Stimulated activated CD4-positive, alpha-beta T cell treated with anti-CD3 and anti-CD28 coated beads, Interleukin-2, amount 100 ng/mL, for 48 hours (primary cell): Measurements from ENCODE around the gene SLC16A10.
"Not testable (repeated sequence)": the region's sequence is repeated elsewhere in the genome, so short reads cannot be mapped to it uniquely, and the experiment has no call there.

ENCODE experiments used
- DNase-seq, 2 donors: peaks; one replicate each; pipeline ENCODE4 v3.0.0-alpha.2; 2020

Gene SLC16A10

DNA sequence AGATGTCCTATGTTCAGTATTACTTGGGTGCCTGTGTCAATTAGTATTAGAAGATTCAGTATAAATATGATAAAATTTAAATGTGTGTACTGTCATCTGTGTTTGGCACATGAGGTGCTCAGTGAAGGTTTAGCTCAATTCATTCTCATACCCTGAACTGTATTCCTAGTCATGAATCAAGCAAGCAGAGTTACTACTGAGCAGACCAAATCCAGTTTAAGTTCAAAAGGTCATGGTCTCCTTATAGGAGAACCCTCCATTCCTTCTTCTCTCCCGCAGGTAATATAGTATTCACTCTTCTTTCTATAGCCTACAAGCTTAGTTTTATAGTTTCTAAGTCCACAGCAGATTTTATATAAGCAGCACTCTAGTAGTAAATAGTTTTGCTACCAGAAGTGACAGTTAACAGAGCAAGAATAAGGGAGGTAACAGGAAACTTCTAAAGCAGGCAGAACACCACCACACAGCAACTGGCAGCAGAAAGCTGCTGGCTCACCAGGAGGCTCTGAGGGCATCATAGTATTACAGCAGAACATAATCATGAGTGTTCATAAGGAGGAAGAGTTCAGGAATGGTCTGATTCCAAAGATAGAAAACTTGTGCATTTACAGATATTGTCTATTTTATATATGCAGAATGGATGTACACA is 133.2 kb downstream of the SLC16A10 start:
- no peak for DNase-seq

GRCh38 chr6:111221804-111222203 is 134.5 kb downstream of the SLC16A10 start:
- no peak for DNase-seq

- DNase-seq = no peak
Measured at GRCh38 chr6:111222341-111222740, 135.0 kb downstream of the SLC16A10 start.

DNA sequence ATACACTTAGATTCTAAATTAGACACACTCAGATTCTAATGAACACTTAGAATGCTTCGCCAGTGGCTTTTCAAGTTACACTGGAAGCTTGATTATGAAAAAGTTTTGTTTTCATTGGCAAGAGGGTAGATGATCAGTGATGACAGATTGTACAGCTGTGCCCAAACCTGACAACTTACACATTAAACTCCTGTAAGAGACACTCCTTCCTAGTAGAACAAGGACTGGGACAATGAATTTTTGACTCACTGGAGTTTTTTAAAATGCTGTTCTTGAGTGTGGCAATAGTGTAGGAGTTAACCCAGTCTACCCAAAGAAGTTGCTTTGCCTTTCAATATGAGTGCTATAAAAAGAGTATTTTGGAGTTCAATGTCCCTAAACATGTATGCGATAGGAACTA is 140.8 kb downstream of the SLC16A10 start:
- no peak for DNase-seq

GRCh38 chr6:111230351-111231089 is 143.2 kb downstream of the SLC16A10 start:
- DNase-seq = no peak

DNA sequence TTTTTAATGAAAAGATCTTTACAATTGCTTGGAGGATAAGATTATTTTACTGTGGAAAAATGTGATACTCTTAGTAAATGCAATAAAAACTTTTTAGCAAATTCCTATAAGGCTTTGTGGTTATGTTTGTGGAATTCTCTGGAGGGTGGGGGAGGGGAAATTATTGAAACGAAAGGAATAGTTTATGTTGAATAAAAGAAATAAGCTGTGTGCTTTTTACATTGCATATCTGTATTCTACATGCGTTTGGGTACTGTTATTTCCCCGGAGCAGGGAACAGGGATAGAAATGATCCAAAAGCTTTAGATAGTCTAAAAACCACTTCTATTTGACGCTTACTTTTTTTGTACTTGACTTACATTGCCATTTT is 143.8 kb downstream of the SLC16A10 start:
- DNase-seq = no peak

DNA sequence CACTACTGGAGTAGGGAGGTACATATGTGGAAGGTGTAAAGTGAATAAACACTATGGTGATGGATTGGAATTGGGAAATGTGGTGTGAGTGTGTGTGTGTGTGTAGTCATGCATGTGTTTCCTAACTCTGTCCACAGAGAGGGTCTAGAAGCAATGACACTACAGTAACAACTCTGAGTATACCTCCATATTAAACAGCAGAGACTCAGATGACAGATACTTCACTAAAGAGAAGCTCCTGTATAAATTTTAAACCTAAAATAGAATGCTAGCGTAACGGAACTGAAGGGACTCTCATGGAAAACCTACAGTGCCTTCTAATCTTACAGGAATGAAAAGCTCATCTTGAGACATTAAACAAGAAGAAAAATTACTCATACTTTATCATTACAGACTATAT is 150.5 kb downstream of the SLC16A10 start:
- DNase-seq = no peak

DNA sequence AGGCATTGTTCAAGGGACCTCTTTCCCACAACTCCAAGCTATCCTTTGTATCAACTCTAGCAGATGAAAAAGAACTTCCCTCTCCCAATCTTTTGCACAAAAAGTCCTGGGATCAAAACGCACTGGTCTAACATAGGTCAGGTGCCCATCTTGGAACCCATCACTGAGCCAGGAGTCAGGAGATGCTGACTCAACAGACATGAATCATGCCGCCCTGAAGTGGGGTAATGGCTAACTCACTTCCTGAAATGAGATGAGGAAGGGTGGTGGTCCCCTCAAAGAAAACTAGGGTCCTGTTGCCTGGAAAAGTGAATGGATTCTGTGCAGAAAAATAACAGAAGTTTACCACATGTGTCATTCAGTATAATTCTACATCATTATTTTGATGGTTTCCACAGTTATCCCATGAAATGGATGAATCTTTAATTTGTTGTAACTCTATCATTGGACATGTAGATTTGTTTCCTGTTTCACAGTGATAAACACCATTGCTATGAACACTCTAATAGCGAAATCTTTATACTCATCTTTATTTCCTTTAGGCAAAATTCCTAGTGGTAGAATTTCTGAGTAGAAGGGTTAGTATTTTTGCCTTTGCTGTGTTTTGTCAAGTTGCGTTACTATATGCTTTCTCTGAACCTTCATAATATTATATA is 151.3 kb downstream of the SLC16A10 start:
- DNase-seq = no peak

GRCh38 chr6:111239461-111239860 is 152.2 kb downstream of the SLC16A10 start:
- no peak for DNase-seq

GRCh38 chr6:111242452-111242851 is 155.1 kb downstream of the SLC16A10 start:
- no peak for DNase-seq

DNA sequence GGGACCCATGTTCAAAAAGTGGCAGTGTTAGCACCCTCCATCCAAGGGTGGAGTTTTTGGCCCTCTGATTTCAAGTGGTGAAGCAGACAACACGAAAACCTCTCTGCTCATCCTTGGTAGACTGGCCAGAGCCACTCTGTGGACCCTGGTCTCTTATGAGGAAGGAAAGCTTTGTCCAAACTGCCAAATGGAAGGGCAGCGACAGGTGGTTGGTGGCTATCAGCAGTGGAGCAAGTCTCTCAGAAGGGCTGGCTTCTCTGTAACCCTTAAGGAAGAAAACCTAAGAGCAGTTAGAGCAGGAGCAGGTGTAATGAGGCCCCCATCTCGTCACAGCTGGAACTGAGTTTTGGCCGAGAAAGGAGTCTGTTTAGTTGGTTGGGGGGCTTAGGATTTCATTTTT is 155.8 kb downstream of the SLC16A10 start:
- DNase-seq = no peak

DNA sequence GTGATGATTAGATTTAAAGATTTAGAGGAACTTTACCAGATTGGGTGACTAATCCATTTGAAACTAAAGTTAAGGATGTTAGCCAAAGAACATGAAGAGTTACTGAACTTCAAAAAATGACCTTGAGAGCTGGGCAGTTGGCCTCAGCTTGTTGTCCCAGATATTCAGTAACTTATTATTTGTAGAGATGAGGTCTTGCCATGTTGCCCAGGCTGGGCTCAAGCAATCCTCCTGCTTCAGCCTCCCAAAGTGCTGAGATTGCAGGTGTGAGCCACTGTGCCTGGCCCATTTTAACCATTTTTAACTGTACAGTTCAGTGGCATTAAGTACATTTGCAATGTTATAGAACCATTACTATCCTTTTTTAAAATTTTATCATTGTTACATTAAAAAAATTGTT is 161.5 kb downstream of the SLC16A10 start:
- DNase-seq = no peak

DNA sequence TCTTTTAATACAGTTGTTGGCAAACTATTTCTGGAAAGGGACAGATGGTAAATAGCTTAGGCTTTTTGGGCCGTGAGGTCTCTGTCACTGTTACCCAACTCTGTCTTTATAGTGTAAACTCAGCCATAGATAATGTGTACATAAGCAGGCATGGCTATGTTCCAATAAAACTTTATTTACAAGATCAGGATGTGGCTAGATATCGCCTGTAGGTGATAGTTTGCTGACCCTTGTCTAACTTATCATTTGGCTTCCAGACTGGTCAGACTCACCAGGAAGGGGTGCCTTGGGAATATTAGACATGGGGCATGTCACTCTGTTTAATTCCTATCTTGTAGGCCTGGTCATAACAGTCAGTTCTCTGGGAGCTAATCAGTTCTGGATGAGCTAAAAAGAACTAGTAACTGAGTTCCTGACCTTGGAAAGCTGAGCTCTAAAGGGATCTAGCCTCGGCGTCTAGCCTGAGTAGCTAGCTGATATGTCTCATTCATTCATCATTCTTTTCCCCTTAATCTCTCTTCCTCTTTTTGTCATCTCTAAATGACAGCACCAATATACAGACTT is 163.6 kb downstream of the SLC16A10 start:
- DNase-seq = no peak

- no peak for DNase-seq
Measured at GRCh38 chr6:111252726-111253125, 165.4 kb downstream of the SLC16A10 start.

GRCh38 chr6:111254004-111254778 is 166.9 kb downstream of the SLC16A10 start:
- no peak for DNase-seq

DNA sequence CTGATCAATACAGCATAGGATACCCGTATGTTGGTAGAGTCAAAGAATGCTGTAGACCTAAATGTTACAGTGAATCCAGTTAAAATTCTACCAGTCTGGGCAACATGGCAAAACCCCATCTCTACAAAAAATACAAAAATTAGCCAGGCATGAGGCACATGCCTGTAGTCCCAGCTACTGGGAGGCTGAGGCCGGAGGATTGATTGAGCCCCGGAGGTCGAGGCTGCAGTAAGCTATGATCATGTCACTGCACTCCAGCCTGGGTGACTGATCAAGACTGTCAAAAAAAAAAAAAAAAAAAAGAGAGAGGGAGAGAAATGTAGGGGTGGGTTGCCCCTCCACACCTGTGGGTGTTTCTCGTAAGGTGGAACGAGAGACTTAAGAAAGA is 167.5 kb downstream of the SLC16A10 start:
- no peak for DNase-seq

- not testable (repeated sequence) for DNase-seq
Measured at GRCh38 chr6:111255838-111256237, 168.5 kb downstream of the SLC16A10 start.

GRCh38 chr6:111256646-111257045 is 169.3 kb downstream of the SLC16A10 start:
- no peak for DNase-seq

DNA sequence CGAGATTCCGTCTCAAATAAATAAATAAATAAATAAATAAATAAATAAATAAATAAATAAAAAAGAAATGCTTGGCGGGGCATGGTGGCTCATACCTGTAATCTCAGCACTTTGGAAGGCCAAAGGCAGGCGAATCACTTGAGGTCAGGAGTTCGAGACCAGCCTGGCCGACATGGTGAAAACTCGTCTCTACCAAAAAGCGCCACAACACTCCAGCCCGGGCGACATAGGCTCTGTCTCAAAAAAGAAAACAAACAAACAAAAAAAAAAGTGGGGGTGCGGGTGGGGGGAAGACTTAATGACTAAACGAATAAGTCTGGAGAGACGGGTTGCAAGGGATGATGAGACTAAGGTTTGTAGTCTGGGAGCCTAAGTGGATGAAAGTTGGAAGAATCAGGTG is 170.7 kb downstream of the SLC16A10 start:
- no peak for DNase-seq

DNA sequence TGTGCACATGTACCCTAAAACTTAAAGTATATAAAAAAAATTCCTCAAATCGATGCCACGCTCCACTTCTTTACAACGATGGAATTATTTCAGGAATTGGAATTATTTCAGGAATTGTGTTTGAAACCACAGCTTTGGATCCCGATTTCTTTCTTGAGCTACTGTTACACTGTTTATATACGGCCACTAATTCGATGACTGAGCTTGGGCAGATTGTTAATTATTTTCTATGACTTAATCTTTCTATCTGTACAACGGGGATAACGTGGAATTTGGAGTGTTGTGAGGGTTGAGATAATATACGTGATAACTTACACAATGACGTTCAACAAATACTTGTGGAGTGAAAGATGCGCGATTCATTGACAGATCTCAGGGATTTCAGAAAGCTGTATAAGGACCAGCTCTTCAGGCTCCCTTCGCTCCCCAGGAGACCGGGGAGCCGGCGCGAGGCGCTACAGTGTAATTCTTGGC is 171.3 kb downstream of the SLC16A10 start:
- no peak for DNase-seq

DNA sequence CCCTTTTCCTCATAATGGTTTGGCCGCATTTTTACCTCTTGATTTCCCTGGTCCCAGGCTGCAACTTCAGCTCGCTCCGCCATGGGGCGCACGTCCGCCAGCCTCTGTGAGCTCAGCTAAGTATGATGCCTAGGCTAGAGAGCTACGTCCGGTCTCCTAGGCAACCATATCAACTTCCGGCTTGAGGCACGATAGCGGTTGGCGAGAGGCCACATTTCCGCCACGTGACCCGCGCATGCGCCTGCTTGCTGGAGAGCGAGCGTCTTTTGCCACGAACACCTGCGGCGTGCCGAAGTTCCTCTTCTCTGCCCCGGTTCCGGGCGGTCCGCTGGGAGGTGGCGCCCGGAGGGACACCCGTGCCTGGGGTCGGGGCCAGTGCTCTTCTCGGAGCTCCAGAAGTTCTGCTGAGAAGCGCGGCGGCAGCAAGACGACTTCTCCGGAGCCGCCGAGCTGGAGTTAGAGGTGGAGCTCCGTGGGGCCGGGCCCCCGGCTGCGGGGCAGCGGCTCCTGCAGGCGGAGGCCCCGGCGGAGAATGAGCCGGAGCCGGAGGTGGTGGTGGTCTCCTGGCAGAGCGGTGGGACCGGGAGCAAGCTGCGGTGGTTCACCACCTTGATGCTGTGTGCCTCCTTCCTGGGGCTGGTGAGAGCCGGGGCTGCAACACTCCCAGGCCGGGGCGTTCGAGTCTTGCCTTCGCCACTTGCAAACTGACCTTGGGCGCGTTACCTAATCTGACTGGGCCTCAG is 172.0 kb downstream of the SLC16A10 start:
- peak; percentile 97 to 98 for DNase-seq
